SIG-M5 treated with dmso at 0.1 percent for 504 hours (cell line): ENCODE results near the gene PRTG.
"Not testable (repeated sequence)": the region's sequence is repeated elsewhere in the genome, so short reads cannot be mapped to it uniquely, and the experiment has no call there.

Source experiments
- DNase-seq: peaks from one replicate; lab custom pipeline; 2025; ENCODE audit not compliant: unreplicated experiment; lab: John Stamatoyannopoulos, UW

Gene PRTG

GRCh38 chr15:55743729-55744655 lies 1.0 kb upstream of the PRTG start:
- no peak for DNase-seq

- DNase-seq = no peak
Measured at GRCh38 chr15:55742498-55742926, 440 bp downstream of the PRTG start.

GRCh38 chr15:55741833-55742497 lies 987 bp downstream of the PRTG start:
- no peak for DNase-seq

GRCh38 chr15:55740981-55741832 lies 1.7 kb downstream of the PRTG start:
- DNase-seq = no peak

- no peak for DNase-seq
Measured at GRCh38 chr15:55740359-55740878, 2.5 kb downstream of the PRTG start.

- no peak for DNase-seq
Measured at GRCh38 chr15:55739641-55740040, 3.3 kb downstream of the PRTG start.

GRCh38 chr15:55738715-55739114 lies 4.2 kb downstream of the PRTG start:
- DNase-seq = no peak

- DNase-seq = peak; percentile 9
Measured at GRCh38 chr15:55737373-55737772, 5.6 kb downstream of the PRTG start.

GRCh38 chr15:55736756-55737155 lies 6.2 kb downstream of the PRTG start:
- DNase-seq = no peak

- DNase-seq = no peak
Measured at GRCh38 chr15:55734641-55735040, 8.3 kb downstream of the PRTG start.

- DNase-seq = not testable (repeated sequence)
Measured at GRCh38 chr15:55733461-55733860, 9.5 kb downstream of the PRTG start.

- DNase-seq = no peak
Measured at GRCh38 chr15:55721554-55722185, 21.3 kb downstream of the PRTG start.

- DNase-seq = no peak
Measured at GRCh38 chr15:55715355-55716076, 27.4 kb downstream of the PRTG start.

- no peak for DNase-seq
Measured at GRCh38 chr15:55714064-55714463, 28.9 kb downstream of the PRTG start.

GRCh38 chr15:55712363-55712762 lies 30.6 kb downstream of the PRTG start:
- no peak for DNase-seq

- no peak for DNase-seq
Measured at GRCh38 chr15:55710286-55710685, 32.7 kb downstream of the PRTG start.

GRCh38 chr15:55709458-55709857 lies 33.5 kb downstream of the PRTG start:
- DNase-seq = no peak

GRCh38 chr15:55708720-55709119 lies 34.2 kb downstream of the PRTG start:
- DNase-seq = no peak

- no peak for DNase-seq
Measured at GRCh38 chr15:55707951-55708350, 35.0 kb downstream of the PRTG start.

GRCh38 chr15:55707518-55707917 lies 35.4 kb downstream of the PRTG start:
- no peak for DNase-seq
